ENCODE results near the gene KRTAP3-1.
A peak's percentile ranks its signal among the peaks of the same experiment; 100 is the strongest.
"Not testable (repeated sequence)": the region's sequence is repeated elsewhere in the genome, so short reads cannot be mapped to it uniquely, and the experiment has no call there.

Gene KRTAP3-1

DNA sequence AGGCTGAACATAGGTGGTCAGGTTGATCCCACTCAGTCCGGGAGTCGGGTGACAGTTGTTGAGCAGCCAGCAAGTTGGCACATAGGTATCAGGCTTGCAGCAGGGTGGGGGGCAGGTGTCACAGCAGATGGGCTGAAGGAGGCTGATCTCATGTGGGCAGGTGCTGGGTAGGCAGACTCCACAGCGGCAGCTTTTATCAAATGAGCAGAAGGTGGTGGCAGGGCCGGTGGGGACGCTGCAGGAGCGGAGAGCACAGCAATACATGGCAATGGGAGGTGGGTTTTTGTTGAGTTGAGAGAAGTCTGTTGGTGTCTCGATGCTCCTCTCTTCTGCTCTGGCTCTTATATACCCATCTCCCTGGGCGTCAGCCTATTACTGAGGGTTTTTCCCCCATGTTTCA, at the start of gene KRTAP3-1:
KRTAP3-1 (minus strand) TSS at position 318 of the 400 bp plus-strand sequence; CDS start at position 264, 54 bp downstream.
- no peak for DNase-seq (ENCODE audit: low read depth, low spot score)
- TF ChIP-seq POLR2AphosphoS5 (IDR thresholded peaks at IDR 0.05; ENCODE audit: borderline replicate concordance, low read depth, low read length), result no peak
- TF ChIP-seq FOXP2 (optimal IDR thresholded peaks at IDR 0.05; ENCODE audit: control extremely low read depth, extremely low read length, insufficient read depth), result no peak
- TF ChIP-seq EZH2 (IDR thresholded peaks at IDR 0.05), result no peak

DNA sequence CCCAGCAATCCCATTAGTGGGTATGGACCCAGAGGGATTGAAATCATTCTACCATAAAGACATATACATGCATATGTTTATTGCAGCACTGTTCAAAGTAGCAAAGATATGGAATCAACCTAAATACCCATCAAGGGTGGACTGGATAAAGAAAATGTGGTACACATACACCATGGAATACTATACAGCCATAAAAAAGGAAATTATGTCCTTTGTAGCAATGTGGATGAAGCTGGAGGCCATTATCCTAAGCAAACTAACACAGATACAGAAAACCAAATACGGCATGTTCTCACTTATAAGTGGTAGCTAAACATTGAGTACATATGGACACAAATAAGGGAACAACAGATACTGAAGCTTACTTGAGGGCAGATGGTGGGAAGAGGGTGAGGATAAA, 48.6 kb upstream of the KRTAP3-1 start:
- H3K36me3 ChIP-seq (ENCODE audit: insufficient read depth, low read length), result no peaks in the 10 kb centered on the region
- H3K27ac ChIP-seq, result no peak overlapping the region
- no peak for DNase-seq (ENCODE audit: low read depth, low spot score)
- no peak overlapping the region for H3K4me3 ChIP-seq
- H3K9me3 ChIP-seq (ENCODE audit: low read depth, low read length), result peaks cover 3% of the 10 kb centered on the region; the same call in 1 of the 2 replicates
- H3K9ac ChIP-seq (ENCODE audit: insufficient read length), result no peak overlapping the region
- no peak for TF ChIP-seq FOXP2 (optimal IDR thresholded peaks at IDR 0.05; ENCODE audit: control extremely low read depth, extremely low read length, insufficient read depth)
- TF ChIP-seq POLR2AphosphoS5 (IDR thresholded peaks at IDR 0.05; ENCODE audit: borderline replicate concordance, low read depth, low read length), result no peak
- no peak for TF ChIP-seq EZH2 (IDR thresholded peaks at IDR 0.05)

More for the DNA sequence above, at the start of gene KRTAP3-1:
- no peaks in the 10 kb centered on the region for H3K36me3 ChIP-seq (ENCODE audit: insufficient read depth, low read length)
- no peak within 1 kb of the TSS for H3K9ac ChIP-seq (ENCODE audit: insufficient read length)
- H3K4me3 ChIP-seq, result no peak within 1 kb of the TSS
- H3K27ac ChIP-seq, result peak within 1 kb of the TSS; percentile 56; the same call in 1 of the 2 replicates
- H3K9me3 ChIP-seq (ENCODE audit: low read depth, low read length), result no peaks in the 10 kb centered on the region

DNA sequence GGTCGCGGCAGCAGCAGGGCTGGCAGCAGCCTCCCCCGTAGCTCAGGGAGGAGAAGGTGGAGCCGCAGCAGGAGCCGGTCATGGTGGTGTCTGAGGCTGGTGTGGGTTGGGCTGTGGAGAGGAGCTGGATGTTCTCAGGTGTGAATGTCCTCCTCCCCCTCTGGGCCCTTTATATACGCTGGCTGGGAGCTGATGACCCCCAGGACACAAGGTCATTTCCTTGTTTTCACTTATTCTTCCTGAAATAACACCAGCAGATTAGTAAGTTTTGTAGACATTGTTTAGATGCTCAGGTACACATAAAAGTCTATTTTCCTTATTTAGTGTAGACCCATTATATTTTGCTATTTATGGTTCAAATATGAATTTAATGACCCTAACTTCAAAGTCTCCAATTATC, 46.2 kb upstream of the KRTAP3-1 start, which contains the start of gene KRTAP2-2:
KRTAP2-2 (minus strand) TSS at position 101 of the 400 bp plus-strand sequence; CDS start at position 82, 19 bp downstream.
- DNase-seq (ENCODE audit: low read depth, low spot score); H3K9ac ChIP-seq (ENCODE audit: insufficient read length); H3K27ac ChIP-seq; H3K36me3 ChIP-seq (ENCODE audit: insufficient read depth, low read length); H3K4me3 ChIP-seq; H3K9me3 ChIP-seq (ENCODE audit: low read depth, low read length): not testable (repeated sequence)

DNA sequence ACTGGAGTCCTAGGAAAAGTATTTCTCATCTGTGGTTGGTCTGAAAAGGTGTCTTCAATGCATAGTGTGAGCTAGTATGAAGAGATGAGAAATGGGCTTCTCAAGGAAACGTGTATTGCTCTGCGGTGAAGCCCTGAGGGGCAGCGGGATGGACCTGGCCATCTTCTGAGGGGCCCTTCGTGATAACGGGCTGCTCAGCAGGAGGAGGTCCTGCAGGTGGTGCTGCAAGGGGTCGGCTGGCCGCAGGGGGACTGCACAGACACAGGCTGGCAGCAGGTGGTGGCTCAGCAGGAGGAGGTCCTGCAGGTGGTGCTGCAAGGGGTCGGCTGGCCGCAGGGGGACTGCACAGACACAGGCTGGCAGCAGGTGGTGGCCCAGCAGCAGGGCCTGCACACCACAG, 45.6 kb upstream of the KRTAP3-1 start:
- DNase-seq (ENCODE audit: low read depth, low spot score); H3K9ac ChIP-seq (ENCODE audit: insufficient read length); H3K27ac ChIP-seq; H3K36me3 ChIP-seq (ENCODE audit: insufficient read depth, low read length); H3K9me3 ChIP-seq (ENCODE audit: low read depth, low read length); H3K4me3 ChIP-seq: not testable (repeated sequence)

DNA sequence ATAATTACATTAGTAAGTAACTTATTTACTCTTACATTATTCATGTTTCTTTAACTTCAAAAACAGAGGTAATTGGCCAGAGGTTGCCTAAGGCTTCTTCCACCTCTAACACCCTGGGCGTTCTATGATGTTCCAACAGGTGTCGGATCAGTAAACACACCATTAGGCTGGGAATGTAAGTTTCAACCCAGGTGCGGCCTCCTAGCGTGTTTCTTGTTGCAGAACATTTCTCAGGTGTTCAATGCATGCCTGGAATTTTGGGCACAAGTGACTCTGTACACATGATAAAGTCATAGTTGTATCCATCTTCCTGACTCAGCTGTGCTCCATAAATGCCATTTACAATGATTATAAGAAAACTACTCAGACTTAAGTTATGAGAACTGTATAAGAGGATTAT, 45.1 kb upstream of the KRTAP3-1 start:
- no peak overlapping the region for H3K27ac ChIP-seq
- H3K4me3 ChIP-seq, result no peak overlapping the region
- no peak overlapping the region for H3K9ac ChIP-seq (ENCODE audit: insufficient read length)
- TF ChIP-seq EZH2 (IDR thresholded peaks at IDR 0.05) (no peak), POLR2AphosphoS5 (IDR thresholded peaks at IDR 0.05; ENCODE audit: borderline replicate concordance, low read depth, low read length) (no peak), FOXP2 (optimal IDR thresholded peaks at IDR 0.05; ENCODE audit: control extremely low read depth, extremely low read length, insufficient read depth) (no peak)
- no peak for DNase-seq (ENCODE audit: low read depth, low spot score)
- H3K36me3 ChIP-seq (ENCODE audit: insufficient read depth, low read length), result no peaks in the 10 kb centered on the region
- peaks cover 3% of the 10 kb centered on the region; the same call in 1 of the 2 replicates for H3K9me3 ChIP-seq (ENCODE audit: low read depth, low read length)

DNA sequence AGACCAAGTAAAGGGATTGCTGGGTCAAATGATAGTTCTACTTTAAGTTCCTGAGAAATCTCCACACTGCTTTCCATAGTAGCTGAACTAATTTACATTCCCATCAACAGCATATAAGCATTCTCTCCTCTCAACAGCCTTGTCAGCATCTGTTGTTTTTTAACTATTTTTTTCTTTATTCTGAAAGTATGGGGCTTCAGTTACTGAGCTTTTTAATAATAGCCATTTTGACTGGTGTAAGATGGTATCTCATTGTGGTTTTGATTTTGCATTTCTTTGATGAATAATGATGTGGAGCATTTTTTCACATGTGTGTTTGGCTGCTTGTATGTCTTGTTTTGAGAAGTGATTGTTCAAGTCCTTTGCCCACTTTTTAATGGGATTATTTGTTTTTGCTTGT, 43.6 kb upstream of the KRTAP3-1 start:
- Histone ChIP-seq H3K4me3 (no peak overlapping the region), H3K36me3 (ENCODE audit: insufficient read depth, low read length) (no peaks in the 10 kb centered on the region), H3K27ac (no peak overlapping the region), H3K9me3 (ENCODE audit: low read depth, low read length) (peaks cover 3% of the 10 kb centered on the region; the same call in 1 of the 2 replicates), H3K9ac (ENCODE audit: insufficient read length) (no peak overlapping the region)
- no peak for DNase-seq (ENCODE audit: low read depth, low spot score)
- no peak for TF ChIP-seq FOXP2 (optimal IDR thresholded peaks at IDR 0.05; ENCODE audit: control extremely low read depth, extremely low read length, insufficient read depth)
- TF ChIP-seq POLR2AphosphoS5 (IDR thresholded peaks at IDR 0.05; ENCODE audit: borderline replicate concordance, low read depth, low read length), result no peak
- TF ChIP-seq EZH2 (IDR thresholded peaks at IDR 0.05), result no peak

DNA sequence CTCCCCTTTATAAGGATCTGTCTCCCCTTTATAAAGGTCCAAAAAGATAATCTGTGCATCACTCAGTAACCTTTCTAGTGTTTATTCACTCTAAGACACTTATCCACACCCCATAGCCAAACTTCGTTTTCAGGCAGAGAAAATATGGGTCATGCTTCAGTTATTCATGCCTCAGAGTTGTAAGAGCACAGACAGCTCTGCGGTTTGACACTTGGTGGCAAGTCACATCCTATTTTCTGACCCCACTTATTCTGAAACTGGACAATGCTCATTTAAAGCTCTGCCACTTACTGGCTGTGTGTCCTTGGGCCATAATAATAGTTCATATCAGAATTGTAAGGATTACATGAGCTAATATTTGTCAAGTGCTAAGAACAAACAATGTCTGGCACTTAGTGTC, 40.2 kb upstream of the KRTAP3-1 start:
- no peak for TF ChIP-seq POLR2AphosphoS5 (IDR thresholded peaks at IDR 0.05; ENCODE audit: borderline replicate concordance, low read depth, low read length)
- TF ChIP-seq EZH2 (IDR thresholded peaks at IDR 0.05), result no peak
- no peak for TF ChIP-seq FOXP2 (optimal IDR thresholded peaks at IDR 0.05; ENCODE audit: control extremely low read depth, extremely low read length, insufficient read depth)
- H3K9ac ChIP-seq (ENCODE audit: insufficient read length), result peak overlapping the region; percentile 46
- no peaks in the 10 kb centered on the region for H3K36me3 ChIP-seq (ENCODE audit: insufficient read depth, low read length)
- H3K9me3 ChIP-seq (ENCODE audit: low read depth, low read length), result peaks cover 3% of the 10 kb centered on the region; the same call in 1 of the 2 replicates
- H3K4me3 ChIP-seq, result peak overlapping the region; percentile 55
- peak overlapping the region; percentile 81 for H3K27ac ChIP-seq
- no peak for DNase-seq (ENCODE audit: low read depth, low spot score)

DNA sequence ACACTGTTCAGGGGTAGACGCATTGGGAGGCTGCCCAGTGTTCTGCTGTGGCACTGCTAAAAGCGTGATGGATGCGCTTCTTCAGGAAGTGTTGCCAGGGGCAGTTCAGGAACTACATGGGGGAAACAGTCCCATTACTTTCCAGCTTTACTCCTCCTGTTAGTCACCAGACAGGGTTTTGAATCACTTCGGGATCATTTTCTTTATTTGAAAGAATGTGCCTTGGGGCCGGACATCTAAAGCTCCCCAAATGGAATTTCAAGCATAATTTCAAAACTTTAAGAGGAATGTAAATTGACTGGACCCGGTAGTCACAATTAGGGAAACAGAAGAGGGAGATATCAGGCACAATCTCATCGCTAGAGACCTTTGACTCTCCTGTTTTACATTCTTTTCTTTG, 39.5 kb upstream of the KRTAP3-1 start:
- DNase-seq (ENCODE audit: low read depth, low spot score), result no peak
- Histone ChIP-seq H3K9ac (ENCODE audit: insufficient read length) (peak overlapping the region; percentile 46), H3K36me3 (ENCODE audit: insufficient read depth, low read length) (no peaks in the 10 kb centered on the region), H3K9me3 (ENCODE audit: low read depth, low read length) (peaks cover 3% of the 10 kb centered on the region; the same call in 1 of the 2 replicates), H3K4me3 (peak overlapping the region; percentile 55), H3K27ac (peak overlapping the region; percentile 81)
- no peak for TF ChIP-seq EZH2 (IDR thresholded peaks at IDR 0.05)
- no peak for TF ChIP-seq POLR2AphosphoS5 (IDR thresholded peaks at IDR 0.05; ENCODE audit: borderline replicate concordance, low read depth, low read length)
- no peak for TF ChIP-seq FOXP2 (optimal IDR thresholded peaks at IDR 0.05; ENCODE audit: control extremely low read depth, extremely low read length, insufficient read depth)

DNA sequence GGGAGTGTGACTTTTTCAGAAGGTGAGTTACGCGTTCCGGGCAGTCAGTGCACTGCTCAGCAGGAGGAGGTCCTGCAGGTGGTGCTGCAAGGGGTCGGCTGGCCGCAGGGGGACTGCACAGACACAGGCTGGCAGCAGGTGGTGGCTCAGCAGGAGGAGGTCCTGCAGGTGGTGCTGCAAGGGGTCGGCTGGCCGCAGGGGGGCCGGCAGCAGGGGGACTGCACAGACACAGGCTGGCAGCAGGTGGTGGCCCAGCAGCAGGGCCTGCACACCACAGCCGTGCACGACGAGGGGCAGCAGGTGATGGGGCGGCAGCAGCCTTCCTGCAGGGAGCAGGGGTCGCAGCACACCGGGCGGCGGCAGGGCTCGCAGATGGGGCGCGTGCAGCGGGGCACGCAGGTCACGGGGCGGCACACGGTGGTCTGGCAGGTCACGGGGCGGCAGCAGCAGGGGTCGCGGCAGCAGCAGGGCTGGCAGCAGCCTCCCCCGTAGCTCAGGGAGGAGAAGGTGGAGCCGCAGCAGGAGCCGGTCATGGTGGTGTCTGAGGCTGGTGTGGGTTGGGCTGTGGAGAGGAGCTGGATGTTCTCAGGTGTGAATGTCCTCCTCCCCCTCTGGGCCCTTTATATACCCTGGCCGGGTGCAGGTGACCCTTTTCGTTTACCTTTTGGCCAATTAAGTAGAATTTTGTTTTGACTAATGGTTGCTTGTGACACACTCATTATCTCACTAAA, 38.0 kb upstream of the KRTAP3-1 start, which contains the start of gene KRTAP2-1:
KRTAP2-1 (minus strand) TSS at position 582 of the 731 bp plus-strand sequence; CDS start at position 533, 49 bp downstream.
- not testable (repeated sequence) for DNase-seq (ENCODE audit: low read depth, low spot score); H3K9me3 ChIP-seq (ENCODE audit: low read depth, low read length); H3K4me3 ChIP-seq; H3K36me3 ChIP-seq (ENCODE audit: insufficient read depth, low read length); H3K27ac ChIP-seq; H3K9ac ChIP-seq (ENCODE audit: insufficient read length)

Measured in SK-N-MC (cell line).